HG03103 (cell line): ENCODE data around the gene ZNF438.

Experiments
- ATAC-seq: cut with Tn5 transposase; IDR thresholded peaks from one replicate; pipeline ENCODE4 v1.9.1; 2021; ENCODE audit warnings: low read depth; ENCODE audit not compliant: unreplicated experiment

The ZNF438 gene

GRCh38 chr10:30832749-30833627, 198.7 kb downstream of the ZNF438 start:
- no peak for ATAC-seq

GRCh38 chr10:30832001-30832748, 199.5 kb downstream of the ZNF438 start:
- no peak for ATAC-seq

- ATAC-seq: no peak
Observed at GRCh38 chr10:30831426-30831825, 200.2 kb downstream of the ZNF438 start.

GRCh38 chr10:30830315-30831230, 201.1 kb downstream of the ZNF438 start:
- no peak for ATAC-seq

- ATAC-seq: no peak
Observed at GRCh38 chr10:30829901-30830300, 201.8 kb downstream of the ZNF438 start.

GRCh38 chr10:30828680-30829079, 203.0 kb downstream of the ZNF438 start:
- ATAC-seq: no peak

GRCh38 chr10:30828164-30828563, 203.5 kb downstream of the ZNF438 start:
- no peak for ATAC-seq

- no peak for ATAC-seq
Observed at GRCh38 chr10:30827531-30828120, 204.0 kb downstream of the ZNF438 start.

GRCh38 chr10:30826679-30827078, 205.0 kb downstream of the ZNF438 start:
- ATAC-seq: no peak

GRCh38 chr10:30825495-30825894, 206.2 kb downstream of the ZNF438 start:
- ATAC-seq: no peak

GRCh38 chr10:30825022-30825421, 206.6 kb downstream of the ZNF438 start:
- no peak for ATAC-seq

GRCh38 chr10:30823651-30824050, 208.0 kb downstream of the ZNF438 start:
- ATAC-seq: no peak

- ATAC-seq: no peak
Observed at GRCh38 chr10:30822693-30823465, 208.8 kb downstream of the ZNF438 start.

GRCh38 chr10:30821994-30822692, 209.5 kb downstream of the ZNF438 start:
- no peak for ATAC-seq

GRCh38 chr10:30821261-30821993, 210.2 kb downstream of the ZNF438 start:
- ATAC-seq: no peak

GRCh38 chr10:30820261-30820991, 211.2 kb downstream of the ZNF438 start:
- ATAC-seq: no peak

GRCh38 chr10:30819341-30820181, 212.1 kb downstream of the ZNF438 start:
- ATAC-seq: no peak
